HG02588 (cell line): ENCODE measurements around the gene MACC1.
"Not testable (repeated sequence)": the region's sequence is repeated elsewhere in the genome, so short reads cannot be mapped to it uniquely, and the experiment has no call there.

ENCODE experiments used
- ATAC-seq: cut with Tn5 transposase; IDR thresholded peaks from one replicate; pipeline ENCODE4 v1.9.1; 2021; ENCODE audit warnings: mild to moderate bottlenecking, moderate library complexity; ENCODE audit not compliant: unreplicated experiment

Gene MACC1

DNA sequence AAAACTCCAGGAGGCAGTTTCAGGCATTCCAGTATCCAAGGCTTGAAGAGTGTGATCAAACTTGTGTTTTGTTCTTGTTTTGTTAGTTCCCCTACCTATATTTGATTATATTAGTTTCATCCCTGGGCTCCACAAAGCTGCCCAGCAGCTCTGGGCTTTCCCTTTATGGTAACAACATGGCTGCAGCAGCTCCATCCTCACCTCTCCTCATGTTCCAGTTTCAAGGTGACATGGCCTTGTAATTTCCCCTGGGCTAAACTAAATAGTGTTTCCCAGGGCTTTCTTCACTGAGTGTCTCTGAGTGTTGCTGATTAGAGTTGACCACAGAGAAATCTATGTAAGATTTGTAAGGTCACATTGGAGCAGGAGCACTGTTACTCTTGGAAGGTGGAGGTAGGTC, 83.4 kb downstream of the MACC1 start:
- no peak for ATAC-seq

DNA sequence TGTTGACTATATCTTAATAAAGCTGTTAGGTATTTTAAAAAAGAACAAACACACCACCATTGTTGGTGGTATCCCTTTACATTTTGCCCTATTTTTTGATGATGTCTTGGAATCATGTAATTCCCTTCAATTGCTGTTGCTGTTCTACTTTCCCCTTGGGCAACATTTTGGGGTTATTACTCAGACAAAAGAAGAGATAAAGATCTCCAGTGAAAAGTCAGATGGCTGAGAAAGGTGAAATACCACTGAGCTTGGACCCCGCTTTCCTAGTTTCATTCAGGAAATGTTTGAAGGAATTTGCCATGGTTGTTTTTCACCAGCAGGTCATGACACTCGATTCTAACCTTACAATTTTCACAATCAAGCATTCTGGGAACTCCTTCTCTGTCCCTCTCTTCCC, 84.6 kb downstream of the MACC1 start:
- ATAC-seq = no peak

DNA sequence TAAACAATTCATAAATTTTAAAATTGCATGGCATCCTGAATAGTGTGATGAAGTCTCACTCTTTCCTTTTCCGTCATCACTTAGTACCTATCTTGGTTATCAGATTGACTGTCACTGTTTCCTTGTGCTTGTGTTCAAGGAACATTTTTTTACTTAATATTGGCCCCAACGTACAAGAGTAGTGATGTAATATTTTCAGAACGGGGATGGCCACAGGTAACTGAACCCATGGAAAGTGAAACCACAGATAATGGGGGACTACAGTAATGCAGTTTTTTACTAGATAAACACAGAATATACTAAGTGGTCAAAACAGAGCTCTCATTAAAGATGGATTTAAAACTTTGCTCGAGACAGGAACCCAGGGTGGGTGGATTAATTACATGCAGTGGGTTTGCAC, 85.4 kb downstream of the MACC1 start:
- no peak for ATAC-seq

DNA sequence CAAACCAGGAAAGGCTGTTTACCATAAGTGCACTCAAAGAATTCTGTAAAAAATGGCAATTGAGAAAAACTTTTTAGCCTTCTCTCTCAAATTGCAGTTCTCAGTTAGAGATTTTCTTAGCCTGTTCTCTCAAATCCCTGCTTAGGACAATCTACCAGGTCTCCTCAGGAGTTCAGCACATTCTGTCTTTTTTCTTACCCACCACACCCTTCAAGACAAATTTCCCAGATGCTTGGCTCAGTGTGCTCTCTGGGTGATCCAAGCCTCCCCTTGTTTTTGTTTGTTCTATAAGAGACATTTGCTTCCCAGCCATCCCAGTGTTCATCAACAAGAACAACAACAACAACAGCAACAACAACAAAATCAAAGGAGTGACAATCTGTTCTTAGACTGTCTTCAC, 87.3 kb downstream of the MACC1 start:
- no peak for ATAC-seq

DNA sequence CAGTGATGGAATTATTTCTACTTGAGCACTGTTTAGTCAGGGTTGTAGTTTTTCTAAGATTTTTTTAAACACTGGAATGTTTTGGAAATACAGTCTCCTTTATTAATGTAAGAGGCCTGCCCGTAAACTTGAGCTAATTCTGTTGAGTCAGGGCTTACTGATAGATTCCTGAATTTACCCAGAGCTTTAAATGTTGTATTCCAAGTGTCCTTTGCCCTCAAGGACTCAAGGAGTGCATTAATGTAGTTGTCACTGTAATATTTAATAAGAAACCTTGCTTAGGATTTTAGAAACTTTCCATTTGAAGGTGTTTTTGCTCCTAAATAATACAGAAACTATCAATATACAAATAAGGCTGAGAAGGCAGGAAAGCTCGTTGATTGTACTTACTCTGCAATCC, 89.2 kb downstream of the MACC1 start:
- ATAC-seq = no peak

DNA sequence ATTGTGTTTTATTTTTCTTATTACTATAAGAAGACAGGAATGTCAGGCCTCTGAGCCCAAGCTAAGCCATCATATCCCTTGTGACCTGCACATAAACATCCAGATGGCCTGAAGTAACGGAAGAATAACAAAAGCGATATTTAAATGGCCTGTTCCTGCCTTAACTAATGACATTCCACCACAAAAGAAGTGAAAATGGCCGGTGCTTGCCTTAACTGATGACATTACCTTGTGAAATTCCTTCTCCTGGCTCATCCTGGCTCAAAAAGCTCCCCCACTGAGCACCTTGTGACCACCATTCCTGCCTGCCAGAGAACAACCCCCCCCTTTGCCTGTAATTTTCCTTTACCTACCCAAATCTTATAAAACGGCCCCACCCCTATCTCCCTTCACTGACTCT, 91.1 kb downstream of the MACC1 start:
- ATAC-seq = not testable (repeated sequence)

DNA sequence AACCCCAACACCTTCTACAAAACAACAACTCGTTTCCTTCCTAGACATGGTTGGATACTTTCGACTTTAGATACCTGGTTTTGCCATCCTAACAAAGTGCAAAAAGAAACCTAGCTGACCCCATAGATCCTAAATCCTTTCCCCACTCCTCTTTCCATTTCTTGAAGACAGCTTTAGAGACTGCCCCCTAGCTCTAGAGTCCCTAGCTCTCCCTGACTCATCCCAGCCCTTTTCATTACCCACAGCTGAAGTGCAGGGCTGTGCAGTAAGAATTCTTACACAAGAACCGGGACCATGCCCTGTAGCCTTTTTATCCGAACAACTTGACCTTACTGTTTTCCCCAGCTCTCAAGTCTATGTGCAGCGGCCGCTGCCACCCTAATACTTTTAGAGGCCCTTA, 93.1 kb downstream of the MACC1 start:
- not testable (repeated sequence) for ATAC-seq

DNA sequence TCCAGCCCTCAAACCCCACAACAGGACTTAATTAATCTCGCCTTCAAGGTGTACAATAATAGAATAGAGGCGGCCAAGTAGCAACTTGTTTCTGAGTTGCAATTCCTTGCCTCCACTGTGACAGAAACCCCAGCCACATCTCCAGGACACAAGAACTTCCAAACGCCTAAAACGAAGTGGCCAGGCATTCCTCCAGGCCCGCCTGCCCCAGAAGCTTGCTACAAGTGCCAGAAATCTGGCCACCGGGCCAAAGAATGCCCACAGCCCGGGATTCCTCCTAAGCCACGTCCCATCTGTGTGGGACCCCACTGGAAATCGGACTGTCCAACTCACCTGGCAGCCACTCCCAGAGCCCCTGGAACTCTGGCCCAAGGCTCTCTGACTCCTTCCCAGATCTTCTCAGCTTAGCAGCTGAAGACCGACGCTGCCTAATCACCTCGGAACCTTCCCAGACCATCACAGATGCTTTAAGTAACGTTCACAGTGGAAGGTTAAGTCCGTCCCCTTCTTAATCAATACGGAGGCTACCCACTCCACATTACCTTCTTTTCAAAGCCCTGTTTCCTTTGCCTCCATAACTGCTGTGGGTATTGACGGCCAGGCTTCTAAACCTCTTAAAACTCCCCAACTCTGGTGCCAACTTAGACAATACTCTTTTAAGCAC, 94.4 kb downstream of the MACC1 start:
- not testable (repeated sequence) for ATAC-seq

DNA sequence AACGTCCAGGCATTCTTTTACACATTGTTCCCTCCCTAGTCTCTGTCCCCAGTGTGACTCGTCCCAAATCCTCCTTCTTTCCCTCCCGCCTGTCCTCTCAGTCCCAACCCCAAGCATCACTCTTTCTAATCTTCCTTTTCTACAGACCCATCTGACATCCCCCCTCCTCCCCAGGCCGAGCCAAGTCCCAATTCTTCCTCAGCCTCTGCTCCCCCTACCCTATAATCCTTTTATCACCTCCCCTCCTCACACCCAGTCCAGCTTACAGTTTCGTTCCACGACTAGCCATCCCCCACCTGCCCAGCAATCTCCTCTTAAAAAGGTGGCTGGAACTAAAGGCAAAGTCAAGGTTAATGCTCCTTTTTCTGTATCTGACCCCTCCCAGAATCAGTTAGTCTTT, 95.1 kb downstream of the MACC1 start:
- no peak for ATAC-seq

DNA sequence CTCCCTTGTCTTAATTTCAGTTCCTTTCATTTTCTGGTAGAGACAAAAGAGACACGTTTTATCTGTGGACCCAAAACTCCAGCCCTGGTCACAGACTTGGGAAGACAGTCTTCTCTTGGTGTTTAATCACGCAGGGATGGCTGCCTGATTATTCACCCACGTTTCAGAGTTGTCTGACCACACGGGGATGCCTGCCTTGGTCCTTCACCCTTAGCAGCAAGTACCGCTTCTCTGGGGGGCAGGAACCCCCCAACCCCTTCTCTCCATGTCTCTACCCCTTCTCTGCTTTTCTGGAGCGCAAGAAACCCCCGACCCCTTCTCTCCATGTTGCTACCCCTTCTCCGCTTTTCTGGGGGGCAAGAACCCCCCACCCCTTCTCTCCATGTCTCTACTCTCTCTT, 95.8 kb downstream of the MACC1 start:
- ATAC-seq = no peak

DNA sequence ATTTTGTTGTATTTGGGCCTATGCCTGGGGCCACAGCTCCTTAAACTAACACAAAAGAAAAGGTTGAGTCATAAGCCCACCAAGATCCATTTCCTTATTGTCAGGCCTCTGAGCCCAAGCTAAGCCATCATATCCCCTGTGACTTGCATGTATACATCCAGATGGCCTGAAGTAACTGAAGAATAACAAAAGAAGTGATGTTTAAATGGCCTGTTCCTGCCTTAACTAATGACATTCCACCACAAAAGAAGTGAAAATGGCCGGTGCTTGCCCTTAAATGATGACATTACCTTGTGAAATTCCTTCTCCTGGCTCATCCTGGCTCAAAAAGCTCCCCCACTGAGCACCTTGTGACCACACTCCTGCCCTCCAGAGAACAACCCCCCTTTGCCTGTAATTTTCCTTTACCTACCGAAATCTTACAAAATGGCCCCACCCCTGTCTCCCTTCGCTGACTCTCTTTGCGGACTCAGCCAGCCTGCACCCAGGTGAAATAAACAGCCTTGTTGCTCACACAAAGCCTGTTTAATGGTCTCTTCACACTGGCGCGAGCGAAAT, 96.5 kb downstream of the MACC1 start:
- ATAC-seq = not testable (repeated sequence)

DNA sequence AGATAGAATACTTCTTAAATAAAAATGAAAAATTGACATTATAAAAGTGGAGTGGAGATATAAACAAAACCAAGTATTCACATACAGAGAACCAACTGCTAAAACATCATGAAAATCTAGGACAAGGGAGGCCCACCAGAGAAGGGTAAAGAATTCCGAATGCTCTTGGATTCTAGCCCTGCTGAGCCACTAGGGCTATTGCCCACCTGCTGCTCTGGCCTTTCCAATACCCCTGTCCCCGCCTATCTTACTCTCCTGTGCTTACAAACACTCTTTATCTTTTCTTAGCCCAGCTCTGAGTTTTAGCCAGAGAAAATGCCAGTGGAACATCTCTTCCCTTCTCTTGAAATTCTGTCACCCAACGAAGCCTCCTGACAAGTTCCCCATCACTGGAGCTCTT, 100.3 kb downstream of the MACC1 start:
- no peak for ATAC-seq

DNA sequence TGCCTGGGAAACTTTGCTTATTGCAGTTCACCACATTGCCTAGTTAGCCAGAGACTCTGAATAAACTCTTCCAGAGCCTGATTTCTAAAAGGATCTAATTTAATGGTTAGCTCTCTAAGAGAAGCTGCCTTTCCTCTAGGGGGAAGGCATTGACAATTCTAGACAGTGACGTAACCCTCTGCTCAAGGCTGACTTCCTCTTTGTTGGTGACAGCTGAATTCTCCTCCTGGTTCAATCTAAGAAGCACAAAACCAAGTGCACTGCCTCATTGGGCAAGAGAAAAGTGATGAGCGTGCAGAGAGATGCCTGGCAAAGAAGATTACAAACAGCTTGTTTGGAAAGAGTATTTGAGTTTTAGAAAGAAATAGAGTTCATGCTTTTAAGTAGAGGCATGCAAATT, 102.7 kb downstream of the MACC1 start:
- peak; percentile 84 for ATAC-seq

DNA sequence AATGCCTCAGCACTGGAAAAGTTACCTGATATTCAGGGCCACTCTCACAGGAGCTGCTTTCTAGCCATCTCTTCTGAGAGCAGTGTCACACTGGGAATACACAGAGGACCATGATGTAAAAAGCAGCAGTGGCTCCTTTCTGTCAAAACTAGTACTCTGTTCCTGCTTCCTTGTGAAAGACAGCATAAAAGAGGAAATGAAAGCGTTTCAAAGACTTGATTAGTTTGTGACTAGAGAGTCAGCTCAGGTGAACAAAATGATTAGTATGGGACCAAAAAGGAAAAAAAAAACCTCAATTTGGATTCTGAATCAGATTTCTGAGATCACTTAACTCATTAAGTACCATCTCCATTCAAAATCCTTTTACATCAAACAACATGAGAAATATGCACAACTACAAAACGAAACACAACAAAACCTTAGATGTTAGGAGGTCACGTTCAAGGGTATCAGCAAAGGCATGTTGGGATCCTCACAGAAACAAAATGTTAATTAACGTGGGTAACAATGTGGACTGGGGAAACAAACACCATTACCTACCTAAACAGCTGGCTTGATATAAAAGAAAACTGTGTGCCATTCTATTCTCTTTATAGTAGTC, 103.7 kb downstream of the MACC1 start:
- ATAC-seq = peak; percentile 84

DNA sequence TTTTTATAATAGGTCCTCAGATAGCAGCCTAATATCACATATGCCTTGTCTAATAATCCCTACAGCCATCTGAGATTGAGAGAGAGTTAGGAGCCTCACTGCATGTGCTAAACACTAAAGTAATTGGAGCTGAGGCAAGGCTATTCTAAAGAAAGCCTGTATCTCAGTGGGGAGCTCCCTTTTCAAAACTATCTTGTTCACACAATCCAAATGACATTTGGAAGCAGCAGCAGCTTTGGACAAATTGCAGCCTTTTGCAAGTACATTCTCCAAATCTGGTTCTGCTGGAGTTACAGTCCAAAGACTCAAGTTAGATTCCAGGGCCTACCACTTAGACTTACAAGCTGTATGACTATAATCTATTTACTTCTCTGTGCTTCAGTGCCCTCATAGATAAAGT, 104.5 kb downstream of the MACC1 start:
- no peak for ATAC-seq

DNA sequence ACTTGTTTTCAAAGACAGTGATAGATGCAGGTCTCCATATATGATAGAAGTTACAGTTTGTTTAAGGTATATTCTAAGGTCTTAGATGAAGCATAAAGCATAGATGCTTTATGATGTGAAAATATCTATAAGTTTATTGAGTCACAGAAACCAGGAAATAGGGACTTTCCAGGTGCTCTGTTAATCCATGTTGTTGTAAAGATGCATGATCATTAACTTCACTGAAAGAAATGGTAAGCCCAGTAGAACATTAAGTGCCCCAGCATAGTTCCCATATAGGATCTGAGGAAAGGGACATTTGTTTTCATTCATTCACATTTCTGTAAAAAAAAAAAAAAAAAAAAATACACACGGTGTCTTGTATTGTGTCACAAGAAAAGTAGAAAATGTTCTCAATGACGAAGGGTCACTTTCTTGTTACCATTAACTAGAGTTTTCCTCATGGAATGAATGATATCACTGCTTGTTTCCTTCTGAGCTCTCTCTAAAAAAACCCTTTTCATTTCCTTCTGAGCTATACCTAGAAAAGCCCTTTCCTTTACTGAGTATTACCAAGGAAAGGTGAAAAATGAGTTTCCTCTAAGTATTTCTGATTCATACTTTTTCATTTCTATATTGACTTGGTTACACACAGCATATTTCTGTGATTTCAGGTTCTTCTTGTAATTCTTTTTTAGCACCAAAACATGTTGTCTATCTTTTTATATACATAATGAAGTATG, 105.2 kb downstream of the MACC1 start:
- ATAC-seq = no peak

DNA sequence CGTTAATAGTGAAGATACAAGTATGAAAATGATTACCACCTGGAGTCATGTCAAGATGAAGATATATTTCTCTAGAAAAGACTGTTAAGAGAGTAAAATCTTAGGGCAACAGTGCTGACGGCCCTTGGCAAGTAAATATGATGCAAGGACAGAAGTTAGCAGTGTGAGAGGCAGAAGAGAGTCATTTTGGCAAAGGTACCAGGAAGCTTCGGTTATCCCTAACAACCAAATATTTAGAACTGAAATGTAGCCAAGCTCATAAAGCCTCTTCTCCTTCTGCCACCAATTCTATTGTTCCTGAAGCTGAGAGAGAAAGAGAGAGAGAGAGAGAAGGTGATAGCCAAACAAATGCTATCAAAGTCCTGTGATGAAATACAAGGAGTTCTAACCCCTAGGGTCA, 109.6 kb downstream of the MACC1 start:
- no peak for ATAC-seq

DNA sequence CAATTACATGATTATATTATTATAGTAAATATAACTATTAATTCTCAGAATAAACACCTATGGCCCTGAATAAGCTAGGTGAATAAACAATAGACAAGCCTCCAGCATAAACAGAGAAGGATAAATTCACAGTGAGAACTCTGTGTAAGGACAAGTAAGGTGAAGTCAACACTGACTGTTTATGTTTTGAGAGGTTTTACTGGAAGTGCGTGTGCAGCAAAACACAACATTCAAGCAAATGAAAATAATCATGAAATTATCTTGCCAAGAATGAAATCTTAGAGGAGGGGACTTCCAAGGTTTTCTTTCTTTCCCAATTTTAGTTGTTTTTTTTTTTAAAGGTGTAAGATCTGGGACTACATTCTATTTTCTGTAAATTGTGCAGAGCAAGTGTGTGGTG, 112.5 kb downstream of the MACC1 start:
- ATAC-seq = no peak

DNA sequence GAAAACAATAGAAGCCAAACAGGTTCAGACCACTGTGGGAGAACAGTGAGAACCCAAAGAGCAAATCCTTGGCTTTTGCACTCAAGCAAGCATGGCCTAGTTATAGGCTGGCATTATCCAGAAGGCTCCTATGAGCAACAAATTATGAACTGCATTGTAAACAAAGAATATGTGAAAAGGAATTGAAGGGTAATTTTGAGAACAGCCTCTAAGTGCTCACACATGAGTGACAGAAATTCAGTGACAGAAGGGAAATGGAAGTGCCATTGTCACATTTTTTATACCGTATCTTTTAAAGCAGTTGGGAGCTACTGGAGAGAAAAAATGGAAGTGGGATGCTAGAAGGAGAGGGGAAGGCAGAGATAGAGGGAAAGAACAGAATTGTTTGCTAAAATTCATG, 114.2 kb downstream of the MACC1 start:
- no peak for ATAC-seq

DNA sequence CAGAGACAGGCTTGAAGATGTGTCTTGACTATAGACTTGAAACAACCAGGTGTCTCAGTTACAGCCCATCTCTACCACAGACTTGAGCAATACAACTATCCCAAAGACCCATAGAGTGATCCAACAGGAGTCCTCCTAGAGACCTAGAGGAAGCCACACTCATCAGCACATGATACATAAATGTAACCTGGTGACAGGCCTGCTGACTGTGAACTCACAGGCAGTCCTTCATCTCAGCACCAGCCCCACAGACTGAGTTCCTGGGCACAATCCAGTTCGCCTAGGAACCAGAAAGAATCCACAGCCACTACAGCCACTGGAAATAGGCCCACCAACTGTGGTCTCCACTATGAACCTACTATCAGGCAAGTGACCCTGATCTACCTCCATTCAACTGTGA, 121.3 kb downstream of the MACC1 start:
- ATAC-seq = no peak

DNA sequence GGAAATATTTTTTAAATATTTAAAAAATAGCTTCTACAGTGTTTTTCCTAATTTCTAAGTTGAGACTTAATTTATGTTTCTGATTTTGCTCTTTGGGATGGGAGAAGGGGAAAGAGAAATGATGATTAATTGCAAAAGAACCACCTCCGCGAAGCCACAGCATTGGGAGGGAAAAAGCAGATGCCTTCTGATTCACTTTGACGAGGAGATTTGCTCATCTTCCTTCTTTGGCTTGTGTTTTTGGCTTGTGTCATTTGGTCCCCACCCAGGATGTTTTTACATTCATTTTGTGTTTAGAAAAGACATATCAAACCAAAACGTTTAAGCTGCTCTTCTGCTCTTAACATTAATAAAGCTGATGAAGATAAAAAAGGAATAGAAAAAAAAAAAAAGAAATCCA, 121.7 kb downstream of the MACC1 start:
- no peak for ATAC-seq

DNA sequence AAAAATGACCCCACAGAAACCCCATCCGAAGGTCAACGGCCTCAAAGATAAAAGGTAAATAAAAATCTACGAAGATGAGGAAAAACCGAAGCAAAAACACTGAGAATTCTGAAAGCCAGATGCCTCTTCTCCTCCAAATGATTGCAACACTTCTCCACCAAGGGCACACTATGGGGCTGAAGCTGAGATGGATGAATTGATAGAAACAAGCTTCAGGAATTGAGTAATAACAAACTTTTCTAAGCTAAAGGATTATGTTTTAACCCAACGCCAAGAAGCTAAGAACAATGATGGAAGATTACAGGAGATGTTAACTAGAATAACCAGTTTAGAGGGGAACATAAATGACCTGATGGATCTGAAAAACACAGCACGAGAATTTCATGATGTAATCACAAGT, 127.8 kb downstream of the MACC1 start:
- ATAC-seq = no peak
